HG03280 (cell line): ENCODE results near the gene STK4.

ENCODE experiments used
- ATAC-seq: cut with Tn5 transposase; IDR thresholded peaks from one replicate; pipeline ENCODE4 v1.9.1; 2021; ENCODE audit warnings: mild to moderate bottlenecking, moderate library complexity; ENCODE audit not compliant: unreplicated experiment

The STK4 gene

GRCh38 chr20:45109634-45110033 lies 143.3 kb downstream of the STK4 start:
- ATAC-seq = no peak

- no peak for ATAC-seq
These were observed 144.0 kb downstream of the STK4 start for GRCh38 chr20:45110301-45110700.

- no peak for ATAC-seq
These were observed 145.0 kb downstream of the STK4 start for GRCh38 chr20:45111285-45111684.

- no peak for ATAC-seq
These were observed 145.6 kb downstream of the STK4 start for GRCh38 chr20:45111799-45112471.

- no peak for ATAC-seq
These were observed 146.4 kb downstream of the STK4 start for GRCh38 chr20:45112754-45113153.

GRCh38 chr20:45113865-45114264 lies 147.6 kb downstream of the STK4 start:
- no peak for ATAC-seq

GRCh38 chr20:45114465-45115385 lies 148.4 kb downstream of the STK4 start, which contains the start of gene WFDC5:
Gene WFDC5, minus strand, starts transcription at chr20:45115174. Its CDS starts 91 bp downstream, at chr20:45115083.
- ATAC-seq = no peak

GRCh38 chr20:45115386-45115774 lies 149.1 kb downstream of the STK4 start:
- ATAC-seq = no peak

GRCh38 chr20:45115829-45116228 lies 149.5 kb downstream of the STK4 start:
- ATAC-seq = no peak

GRCh38 chr20:45117581-45117980 lies 151.3 kb downstream of the STK4 start:
- ATAC-seq = no peak

- no peak for ATAC-seq
These were observed 151.7 kb downstream of the STK4 start for GRCh38 chr20:45118028-45118427.

GRCh38 chr20:45119556-45120266 lies 153.4 kb downstream of the STK4 start:
- ATAC-seq = no peak

- ATAC-seq = no peak
These were observed 155.1 kb downstream of the STK4 start for GRCh38 chr20:45121388-45121787.

GRCh38 chr20:45124365-45124764 lies 158.1 kb downstream of the STK4 start, which contains the start of gene WFDC12:
Gene WFDC12, minus strand, starts transcription at chr20:45124465. Its CDS starts 18 bp downstream, at chr20:45124447.
- no peak for ATAC-seq

GRCh38 chr20:45128099-45128498 lies 161.8 kb downstream of the STK4 start:
- ATAC-seq = no peak
